Measurements from ENCODE around the gene MADD. TPM values are rescaled to one million over a fixed set of nuclear protein-coding genes. Genes with fewer than 3 reads are reported as not detected.
"Not testable (repeated sequence)": the region's sequence is repeated elsewhere in the genome, so short reads cannot be mapped to it uniquely, and the experiment has no call there.

Gene MADD
- total RNA-seq, 4 donors from 2014 or later, result 32.8 to 74.7 (median 35.3) TPM

DNA sequence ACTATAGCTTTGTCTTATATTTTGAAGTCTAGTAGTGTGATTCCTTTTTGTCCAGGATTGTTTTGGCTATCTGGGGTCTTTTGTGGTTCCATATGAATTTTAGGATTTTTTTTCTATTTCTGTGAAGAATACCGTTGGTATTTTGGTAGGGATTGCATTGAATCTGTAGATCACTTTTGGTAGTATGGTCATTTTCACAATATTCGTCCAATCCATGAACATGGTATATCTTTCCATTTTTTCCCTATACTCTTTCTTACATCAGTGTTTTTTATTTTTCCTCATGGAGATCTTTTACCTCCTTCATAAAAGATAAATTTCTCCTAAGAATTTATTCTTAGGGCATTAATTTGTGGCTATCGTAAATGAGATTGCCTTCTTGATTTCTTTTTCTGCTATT lies 29.1 kb downstream of the MADD start:
- ATAC-seq (ENCODE audit: low FRiP score) (no peak), DNase-seq (ENCODE audit: low spot score) (no peak)
- TF ChIP-seq, protein P1, sequence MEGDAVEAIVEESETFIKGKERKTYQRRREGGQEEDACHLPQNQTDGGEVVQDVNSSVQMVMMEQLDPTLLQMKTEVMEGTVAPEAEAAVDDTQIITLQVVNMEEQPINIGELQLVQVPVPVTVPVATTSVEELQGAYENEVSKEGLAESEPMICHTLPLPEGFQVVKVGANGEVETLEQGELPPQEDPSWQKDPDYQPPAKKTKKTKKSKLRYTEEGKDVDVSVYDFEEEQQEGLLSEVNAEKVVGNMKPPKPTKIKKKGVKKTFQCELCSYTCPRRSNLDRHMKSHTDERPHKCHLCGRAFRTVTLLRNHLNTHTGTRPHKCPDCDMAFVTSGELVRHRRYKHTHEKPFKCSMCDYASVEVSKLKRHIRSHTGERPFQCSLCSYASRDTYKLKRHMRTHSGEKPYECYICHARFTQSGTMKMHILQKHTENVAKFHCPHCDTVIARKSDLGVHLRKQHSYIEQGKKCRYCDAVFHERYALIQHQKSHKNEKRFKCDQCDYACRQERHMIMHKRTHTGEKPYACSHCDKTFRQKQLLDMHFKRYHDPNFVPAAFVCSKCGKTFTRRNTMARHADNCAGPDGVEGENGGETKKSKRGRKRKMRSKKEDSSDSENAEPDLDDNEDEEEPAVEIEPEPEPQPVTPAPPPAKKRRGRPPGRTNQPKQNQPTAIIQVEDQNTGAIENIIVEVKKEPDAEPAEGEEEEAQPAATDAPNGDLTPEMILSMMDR (IDR thresholded peaks at IDR 0.05), result no peak

DNA sequence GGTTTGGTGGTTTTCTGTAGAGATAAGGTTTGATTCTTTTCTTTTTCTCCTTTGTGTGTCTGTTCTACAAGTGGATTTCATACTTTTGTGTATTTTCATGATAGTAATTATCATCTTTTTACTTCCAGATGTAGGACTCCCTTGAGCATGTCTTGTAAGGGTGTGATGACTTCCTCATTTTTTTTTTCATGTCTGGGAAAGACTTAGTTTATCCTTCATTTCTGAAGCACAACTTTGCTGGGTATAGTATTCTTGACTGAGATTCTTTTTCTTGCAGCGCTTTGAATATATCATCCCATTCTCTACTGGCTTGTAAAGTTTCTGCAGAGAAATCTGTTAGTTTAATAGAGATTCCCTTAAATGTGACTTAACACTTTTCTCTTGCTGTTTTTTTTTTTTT lies 32.9 kb downstream of the MADD start:
- TF ChIP-seq, protein P1 (IDR thresholded peaks at IDR 0.05), result no peak
- ATAC-seq (ENCODE audit: low FRiP score), result no peak
- DNase-seq (ENCODE audit: low spot score), result no peak

DNA sequence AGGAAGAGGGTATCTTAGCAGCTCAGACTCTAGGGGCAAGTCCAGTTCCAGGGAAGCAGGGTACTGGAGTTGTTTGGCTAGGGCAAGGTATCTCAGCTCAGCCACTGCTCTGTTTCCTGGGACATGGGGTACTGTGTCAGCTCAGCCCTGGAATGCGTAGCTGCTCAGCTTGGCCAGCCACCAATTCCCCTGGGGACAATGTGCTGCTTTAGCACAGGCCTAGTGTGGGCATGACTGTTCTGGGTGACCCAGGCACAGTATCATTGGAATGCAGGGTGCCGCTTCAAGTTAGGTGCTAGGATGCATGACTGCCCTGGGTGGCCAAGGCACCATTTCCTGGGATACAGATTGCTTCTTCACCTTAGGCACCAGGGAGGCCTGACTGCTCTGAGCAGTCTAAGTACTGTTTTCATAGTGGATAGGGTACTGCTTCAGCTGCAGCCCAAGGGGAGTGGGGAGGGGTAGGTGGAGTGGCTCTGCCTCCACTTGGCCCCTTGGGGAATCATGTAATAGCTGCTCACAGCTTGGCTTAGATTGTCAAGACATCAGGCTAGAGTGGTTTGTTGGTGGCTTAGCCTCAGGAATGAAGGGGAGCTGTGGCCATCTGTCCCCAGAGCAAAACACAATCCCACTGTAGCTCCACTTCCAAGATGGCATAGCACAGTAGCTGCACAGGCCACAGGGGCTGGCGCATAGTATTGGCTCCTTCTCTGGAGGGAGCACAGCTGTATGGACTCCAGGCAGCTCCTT lies 36.0 kb downstream of the MADD start:
- DNase-seq (ENCODE audit: low spot score) (no peak), ATAC-seq (ENCODE audit: low FRiP score) (no peak)
- TF ChIP-seq, protein P1 (IDR thresholded peaks at IDR 0.05), result no peak

DNA sequence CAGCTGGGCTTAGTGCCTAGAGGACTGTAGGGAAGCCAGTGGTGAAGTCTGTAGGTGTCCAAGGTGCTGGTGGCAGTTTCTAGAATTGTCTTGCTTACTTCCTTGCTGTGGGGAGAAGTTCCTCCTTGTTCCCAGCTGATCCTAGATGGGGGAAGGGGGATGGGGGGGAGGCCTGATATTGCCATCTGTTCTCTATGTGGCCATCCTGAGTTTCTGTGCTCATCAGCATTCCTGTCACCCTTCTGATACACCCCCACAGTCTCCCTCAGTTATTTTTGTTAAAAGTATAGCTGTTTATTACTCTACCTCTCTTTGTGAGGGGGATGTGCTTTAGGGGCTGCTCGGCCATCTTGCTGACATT lies 36.5 kb downstream of the MADD start:
- no peak for ATAC-seq (ENCODE audit: low FRiP score)
- no peak for DNase-seq (ENCODE audit: low spot score)
- TF ChIP-seq, protein P1 (IDR thresholded peaks at IDR 0.05), result no peak

DNA sequence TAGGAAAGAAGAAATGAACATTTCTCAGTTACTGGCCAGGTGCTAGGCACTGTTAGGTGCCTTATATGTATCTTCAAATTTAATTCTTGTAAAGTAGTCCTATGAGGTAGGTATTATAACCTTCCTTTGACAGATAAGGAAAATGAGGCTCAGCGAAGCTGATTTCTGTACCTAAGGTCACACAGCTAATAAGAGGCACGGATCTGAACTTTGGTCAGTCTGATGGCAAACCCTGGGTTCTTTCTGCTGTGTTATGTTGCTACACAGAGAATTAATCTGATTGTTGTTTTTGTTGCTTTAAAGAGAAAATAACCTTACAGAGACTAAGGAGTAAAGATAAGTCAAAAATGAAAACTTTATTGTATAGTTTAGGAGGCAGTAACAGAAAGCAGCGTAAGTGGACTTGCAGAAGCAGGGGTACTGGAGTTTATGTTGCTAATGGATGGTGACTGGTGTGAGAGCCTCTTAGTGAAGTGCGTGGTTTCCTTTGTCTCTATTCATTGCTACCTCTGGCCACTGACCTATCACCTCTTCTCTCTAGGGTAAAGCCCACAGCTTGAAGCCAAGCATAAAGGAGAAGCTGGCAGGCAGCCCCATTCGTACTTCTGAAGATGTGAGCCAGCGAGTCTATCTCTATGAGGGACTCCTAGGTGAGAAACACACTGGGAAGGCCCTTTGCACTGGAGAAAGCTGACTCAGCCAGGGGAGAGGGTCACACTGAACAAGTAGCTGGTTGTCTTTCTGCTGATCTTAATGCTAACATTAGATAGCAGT lies 38.3 kb downstream of the MADD start:
- TF ChIP-seq, protein P1 (IDR thresholded peaks at IDR 0.05), result no peak
- ATAC-seq (ENCODE audit: low FRiP score) (no peak), DNase-seq (ENCODE audit: low spot score) (no peak)

DNA sequence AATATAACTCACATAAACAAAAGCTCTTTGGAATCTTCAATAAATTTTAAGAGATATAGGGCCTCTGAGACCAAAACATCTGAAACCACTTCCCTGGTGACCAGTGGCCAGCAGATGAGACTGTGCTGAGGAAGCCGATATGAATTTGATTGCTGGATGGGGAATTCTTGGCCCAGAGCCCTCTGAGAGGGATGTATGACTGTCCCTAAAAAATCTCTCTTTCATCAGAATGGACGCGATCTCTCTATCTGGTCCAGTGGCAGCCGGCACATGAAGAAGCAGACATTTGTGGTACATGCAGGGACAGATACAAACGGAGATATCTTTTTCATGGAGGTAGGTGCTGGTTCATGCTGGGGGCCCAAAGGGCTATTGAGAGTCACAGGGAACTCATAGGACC lies 45.1 kb downstream of the MADD start:
- no peak for DNase-seq (ENCODE audit: low spot score)
- ATAC-seq (ENCODE audit: low FRiP score), result no peak
- TF ChIP-seq, protein P1 (IDR thresholded peaks at IDR 0.05), result no peak

DNA sequence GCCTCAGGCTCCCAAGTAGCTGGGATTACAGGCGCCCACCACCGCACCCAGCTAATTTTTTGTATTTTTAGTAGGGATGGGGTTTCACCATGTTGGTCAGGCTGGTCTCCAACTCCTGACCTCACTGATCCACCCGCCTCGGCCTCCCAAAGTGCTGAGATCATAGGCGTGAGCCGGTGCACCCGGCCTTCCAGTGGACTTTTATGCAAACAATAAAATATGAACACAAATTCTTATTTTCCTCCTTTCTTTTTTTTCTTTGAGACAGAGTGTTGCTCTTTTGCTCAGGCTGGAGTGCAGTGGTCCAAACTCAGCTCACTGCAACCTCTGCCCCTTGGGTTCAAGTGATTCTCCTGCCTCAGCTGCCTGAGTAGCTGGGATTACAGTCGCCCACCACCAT lies 46.6 kb downstream of the MADD start:
- not testable (repeated sequence) for DNase-seq (ENCODE audit: low spot score); ATAC-seq (ENCODE audit: low FRiP score)
